Mammary epithelial cell (primary cell): ENCODE measurements around the gene UBR4.

Experiments
- EZH2 ChIP-seq: IDR thresholded peaks from 2 replicates; pipeline ENCODE4 v1.6.1; 2012; ENCODE audit warnings: low read length, inconsistent platforms, borderline replicate concordance
- TF ChIP-seq, protein P1 (sequence below), 2 donors: IDR thresholded peaks in 1 of 2; conservative IDR thresholded peaks in 1 of 2; 2 replicates each; pipeline ENCODE4 v1.5.1; 2011 to 2012; ENCODE audit warnings: inconsistent platforms in 2 of 2, low read length in 2 of 2, mild to moderate bottlenecking in 2 of 2, control low read depth in 1 of 2, low read depth in 1 of 2; ENCODE audit not compliant: insufficient read depth in 1 of 2; ENCODE audit errors: extremely low read depth in 1 of 2

GRCh38 chr1:19073311-19074186 lies 136.5 kb downstream of the UBR4 start:
- no peak for TF ChIP-seq EZH2
- TF ChIP-seq, protein P1, sequence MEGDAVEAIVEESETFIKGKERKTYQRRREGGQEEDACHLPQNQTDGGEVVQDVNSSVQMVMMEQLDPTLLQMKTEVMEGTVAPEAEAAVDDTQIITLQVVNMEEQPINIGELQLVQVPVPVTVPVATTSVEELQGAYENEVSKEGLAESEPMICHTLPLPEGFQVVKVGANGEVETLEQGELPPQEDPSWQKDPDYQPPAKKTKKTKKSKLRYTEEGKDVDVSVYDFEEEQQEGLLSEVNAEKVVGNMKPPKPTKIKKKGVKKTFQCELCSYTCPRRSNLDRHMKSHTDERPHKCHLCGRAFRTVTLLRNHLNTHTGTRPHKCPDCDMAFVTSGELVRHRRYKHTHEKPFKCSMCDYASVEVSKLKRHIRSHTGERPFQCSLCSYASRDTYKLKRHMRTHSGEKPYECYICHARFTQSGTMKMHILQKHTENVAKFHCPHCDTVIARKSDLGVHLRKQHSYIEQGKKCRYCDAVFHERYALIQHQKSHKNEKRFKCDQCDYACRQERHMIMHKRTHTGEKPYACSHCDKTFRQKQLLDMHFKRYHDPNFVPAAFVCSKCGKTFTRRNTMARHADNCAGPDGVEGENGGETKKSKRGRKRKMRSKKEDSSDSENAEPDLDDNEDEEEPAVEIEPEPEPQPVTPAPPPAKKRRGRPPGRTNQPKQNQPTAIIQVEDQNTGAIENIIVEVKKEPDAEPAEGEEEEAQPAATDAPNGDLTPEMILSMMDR (conservative IDR thresholded peaks at IDR 0.05 in 1 of 2, IDR thresholded peaks at IDR 0.05 in 1 of 2; ENCODE audit: extremely low read depth in 1 of 2, insufficient read depth in 1 of 2, low read depth in 1 of 2, low read length in 2 of 2): no peak
